A549 (cell line): ENCODE measurements around the gene POR.

Source experiments
- CEBPB ChIP-seq, 2 experiments: fragments of >200 bp in 1 of 2; sonication (Bioruptor Twin) in 1 of 2; formaldehyde crosslinking in 1 of 2; IDR thresholded peaks; 2 replicates each; pipeline ENCODE4 v1.6.1; 2012 to 2016
- EP300 ChIP-seq, 2 experiments: fragments of >200 bp; sonication (Bioruptor Twin); formaldehyde crosslinking; IDR thresholded peaks; 2 replicates in 1 of 2; 3 replicates in 1 of 2; pipeline ENCODE4 v1.6.1; 2016 to 2017
- JUN ChIP-seq, 2 experiments: fragments of >200 bp; sonication (Bioruptor Twin); formaldehyde crosslinking; IDR thresholded peaks; 2 replicates in 1 of 2; 3 replicates in 1 of 2; pipeline ENCODE4 v1.6.1; 2016 to 2017
- JUNB ChIP-seq: fragments of >200 bp; sonication (Bioruptor Twin); formaldehyde crosslinking; IDR thresholded peaks from 2 replicates; pipeline ENCODE4 v1.6.1; 2016
- MAFK ChIP-seq: fragments of 450-650 bp; IDR thresholded peaks from 2 replicates; pipeline ENCODE4 v1.6.1; 2014; ENCODE audit not compliant: partially characterized antibody
- NR3C1 ChIP-seq: fragments of >200 bp; sonication (Bioruptor Twin); formaldehyde crosslinking; IDR thresholded peaks from 3 replicates; pipeline ENCODE4 v1.6.1; 2017
- POLR2AphosphoS2 ChIP-seq: conservative IDR thresholded peaks from 2 replicates; pipeline ENCODE4 v1.6.1; 2012; ENCODE audit warnings: low read length, improper control_type of control experiment, inconsistent platforms
- TF ChIP-seq, protein P1 (sequence below): fragments of >200 bp; sonication (Bioruptor Twin); formaldehyde crosslinking; IDR thresholded peaks from 3 replicates; pipeline ENCODE4 v1.5.1; 2016
- TF ChIP-seq, protein P2 (sequence below): fragments of 250-450 bp; sonication (Bioruptor Pico); IDR thresholded peaks from 2 replicates; pipeline ENCODE4 v1.5.0; 2021; ENCODE audit warnings: mild to moderate bottlenecking, moderate library complexity, borderline replicate concordance
- TF ChIP-seq, protein P3 (sequence below): fragments of 200-600 bp; sonication (generic); IDR thresholded peaks from 2 replicates; pipeline ENCODE4 v1.6.1; 2016; ENCODE audit warnings: antibody characterized with exemption, mild to moderate bottlenecking, moderate library complexity
- TF ChIP-seq, protein P4 (sequence below): fragments of 150-350 bp; IDR thresholded peaks from 2 replicates; pipeline ENCODE4 v1.6.1; 2014; ENCODE audit warnings: low read depth, mild to moderate bottlenecking, low read length
- TF ChIP-seq, protein P5 (sequence below): IDR thresholded peaks from 2 replicates; pipeline ENCODE4 v1.6.1; 2012

DNA sequence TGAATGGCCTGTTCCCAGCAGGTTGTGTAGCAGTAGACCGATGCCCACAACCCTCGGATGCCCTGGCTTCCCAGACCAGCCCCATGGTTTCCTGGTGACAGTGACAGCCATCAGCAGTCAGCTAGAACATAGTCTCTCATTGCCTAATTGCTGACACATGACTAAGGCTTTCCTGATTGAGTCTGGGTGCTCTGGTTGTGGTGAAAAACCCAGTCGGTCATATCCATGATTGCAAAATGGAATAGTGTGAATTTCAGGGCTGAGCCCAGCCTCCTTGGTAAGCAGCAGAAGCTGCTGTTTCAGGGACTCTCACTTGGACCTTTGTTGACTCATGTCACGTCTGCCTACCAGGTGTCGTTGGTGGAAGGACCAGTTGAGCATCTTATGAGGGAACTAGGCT, 36.6 kb downstream of the POR start:
- no peak for TF ChIP-seq EP300 (IDR thresholded peaks at IDR 0.05)
- TF ChIP-seq NR3C1: no peak
- no peak for TF ChIP-seq JUN (IDR thresholded peaks at IDR 0.05)
- TF ChIP-seq, protein P1, sequence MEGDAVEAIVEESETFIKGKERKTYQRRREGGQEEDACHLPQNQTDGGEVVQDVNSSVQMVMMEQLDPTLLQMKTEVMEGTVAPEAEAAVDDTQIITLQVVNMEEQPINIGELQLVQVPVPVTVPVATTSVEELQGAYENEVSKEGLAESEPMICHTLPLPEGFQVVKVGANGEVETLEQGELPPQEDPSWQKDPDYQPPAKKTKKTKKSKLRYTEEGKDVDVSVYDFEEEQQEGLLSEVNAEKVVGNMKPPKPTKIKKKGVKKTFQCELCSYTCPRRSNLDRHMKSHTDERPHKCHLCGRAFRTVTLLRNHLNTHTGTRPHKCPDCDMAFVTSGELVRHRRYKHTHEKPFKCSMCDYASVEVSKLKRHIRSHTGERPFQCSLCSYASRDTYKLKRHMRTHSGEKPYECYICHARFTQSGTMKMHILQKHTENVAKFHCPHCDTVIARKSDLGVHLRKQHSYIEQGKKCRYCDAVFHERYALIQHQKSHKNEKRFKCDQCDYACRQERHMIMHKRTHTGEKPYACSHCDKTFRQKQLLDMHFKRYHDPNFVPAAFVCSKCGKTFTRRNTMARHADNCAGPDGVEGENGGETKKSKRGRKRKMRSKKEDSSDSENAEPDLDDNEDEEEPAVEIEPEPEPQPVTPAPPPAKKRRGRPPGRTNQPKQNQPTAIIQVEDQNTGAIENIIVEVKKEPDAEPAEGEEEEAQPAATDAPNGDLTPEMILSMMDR: no peak
- no peak for TF ChIP-seq CEBPB (IDR thresholded peaks at IDR 0.05)
- TF ChIP-seq, protein P2, sequence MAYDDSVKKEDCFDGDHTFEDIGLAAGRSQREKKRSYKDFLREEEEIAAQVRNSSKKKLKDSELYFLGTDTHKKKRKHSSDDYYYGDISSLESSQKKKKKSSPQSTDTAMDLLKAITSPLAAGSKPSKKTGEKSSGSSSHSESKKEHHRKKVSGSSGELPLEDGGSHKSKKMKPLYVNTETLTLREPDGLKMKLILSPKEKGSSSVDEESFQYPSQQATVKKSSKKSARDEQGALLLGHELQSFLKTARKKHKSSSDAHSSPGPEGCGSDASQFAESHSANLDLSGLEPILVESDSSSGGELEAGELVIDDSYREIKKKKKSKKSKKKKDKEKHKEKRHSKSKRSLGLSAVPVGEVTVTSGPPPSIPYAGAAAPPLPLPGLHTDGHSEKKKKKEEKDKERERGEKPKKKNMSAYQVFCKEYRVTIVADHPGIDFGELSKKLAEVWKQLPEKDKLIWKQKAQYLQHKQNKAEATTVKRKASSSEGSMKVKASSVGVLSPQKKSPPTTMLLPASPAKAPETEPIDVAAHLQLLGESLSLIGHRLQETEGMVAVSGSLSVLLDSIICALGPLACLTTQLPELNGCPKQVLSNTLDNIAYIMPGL (CRISPR knock-in tag): no peak
- no peak for TF ChIP-seq POLR2AphosphoS2
- no peak for TF ChIP-seq JUNB
- TF ChIP-seq, protein P3, sequence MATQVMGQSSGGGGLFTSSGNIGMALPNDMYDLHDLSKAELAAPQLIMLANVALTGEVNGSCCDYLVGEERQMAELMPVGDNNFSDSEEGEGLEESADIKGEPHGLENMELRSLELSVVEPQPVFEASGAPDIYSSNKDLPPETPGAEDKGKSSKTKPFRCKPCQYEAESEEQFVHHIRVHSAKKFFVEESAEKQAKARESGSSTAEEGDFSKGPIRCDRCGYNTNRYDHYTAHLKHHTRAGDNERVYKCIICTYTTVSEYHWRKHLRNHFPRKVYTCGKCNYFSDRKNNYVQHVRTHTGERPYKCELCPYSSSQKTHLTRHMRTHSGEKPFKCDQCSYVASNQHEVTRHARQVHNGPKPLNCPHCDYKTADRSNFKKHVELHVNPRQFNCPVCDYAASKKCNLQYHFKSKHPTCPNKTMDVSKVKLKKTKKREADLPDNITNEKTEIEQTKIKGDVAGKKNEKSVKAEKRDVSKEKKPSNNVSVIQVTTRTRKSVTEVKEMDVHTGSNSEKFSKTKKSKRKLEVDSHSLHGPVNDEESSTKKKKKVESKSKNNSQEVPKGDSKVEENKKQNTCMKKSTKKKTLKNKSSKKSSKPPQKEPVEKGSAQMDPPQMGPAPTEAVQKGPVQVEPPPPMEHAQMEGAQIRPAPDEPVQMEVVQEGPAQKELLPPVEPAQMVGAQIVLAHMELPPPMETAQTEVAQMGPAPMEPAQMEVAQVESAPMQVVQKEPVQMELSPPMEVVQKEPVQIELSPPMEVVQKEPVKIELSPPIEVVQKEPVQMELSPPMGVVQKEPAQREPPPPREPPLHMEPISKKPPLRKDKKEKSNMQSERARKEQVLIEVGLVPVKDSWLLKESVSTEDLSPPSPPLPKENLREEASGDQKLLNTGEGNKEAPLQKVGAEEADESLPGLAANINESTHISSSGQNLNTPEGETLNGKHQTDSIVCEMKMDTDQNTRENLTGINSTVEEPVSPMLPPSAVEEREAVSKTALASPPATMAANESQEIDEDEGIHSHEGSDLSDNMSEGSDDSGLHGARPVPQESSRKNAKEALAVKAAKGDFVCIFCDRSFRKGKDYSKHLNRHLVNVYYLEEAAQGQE: no peak
- TF ChIP-seq, protein P4, sequence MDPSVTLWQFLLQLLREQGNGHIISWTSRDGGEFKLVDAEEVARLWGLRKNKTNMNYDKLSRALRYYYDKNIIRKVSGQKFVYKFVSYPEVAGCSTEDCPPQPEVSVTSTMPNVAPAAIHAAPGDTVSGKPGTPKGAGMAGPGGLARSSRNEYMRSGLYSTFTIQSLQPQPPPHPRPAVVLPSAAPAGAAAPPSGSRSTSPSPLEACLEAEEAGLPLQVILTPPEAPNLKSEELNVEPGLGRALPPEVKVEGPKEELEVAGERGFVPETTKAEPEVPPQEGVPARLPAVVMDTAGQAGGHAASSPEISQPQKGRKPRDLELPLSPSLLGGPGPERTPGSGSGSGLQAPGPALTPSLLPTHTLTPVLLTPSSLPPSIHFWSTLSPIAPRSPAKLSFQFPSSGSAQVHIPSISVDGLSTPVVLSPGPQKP: no peak
- TF ChIP-seq MAFK: peak; percentile 80
- TF ChIP-seq, protein P5, sequence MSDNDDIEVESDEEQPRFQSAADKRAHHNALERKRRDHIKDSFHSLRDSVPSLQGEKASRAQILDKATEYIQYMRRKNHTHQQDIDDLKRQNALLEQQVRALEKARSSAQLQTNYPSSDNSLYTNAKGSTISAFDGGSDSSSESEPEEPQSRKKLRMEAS: no peak
